ENCODE data around the gene TGOLN2. TPM values are rescaled to one million over a fixed set of nuclear protein-coding genes. Genes with fewer than 3 reads are reported as not detected.

Gene TGOLN2
- total and polyA plus RNA-seq, 10 of the 15 experiments (the other 5 are each of a cell fraction or from before 2014, with no cell fraction given): 13.8 to 92.3 (median 49.4) TPM

- TF ChIP-seq RELA (IDR thresholded peaks at IDR 0.05; ENCODE audit: borderline replicate concordance, partially characterized antibody): no peak
- TF ChIP-seq HDGF (IDR thresholded peaks at IDR 0.05): no peak
- TF ChIP-seq, protein P1, sequence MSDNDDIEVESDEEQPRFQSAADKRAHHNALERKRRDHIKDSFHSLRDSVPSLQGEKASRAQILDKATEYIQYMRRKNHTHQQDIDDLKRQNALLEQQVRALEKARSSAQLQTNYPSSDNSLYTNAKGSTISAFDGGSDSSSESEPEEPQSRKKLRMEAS (IDR thresholded peaks at IDR 0.05; ENCODE audit: low read depth, low read length): no peak
- TF ChIP-seq MTA3 (IDR thresholded peaks at IDR 0.05; ENCODE audit: borderline replicate concordance, low read length): no peak
- no peak for TF ChIP-seq CREM (IDR thresholded peaks at IDR 0.05; ENCODE audit: low read depth)
- TF ChIP-seq GABPA (IDR thresholded peaks at IDR 0.05; ENCODE audit: low read depth): no peak
- TF ChIP-seq WRNIP1 (IDR thresholded peaks at IDR 0.05; ENCODE audit: borderline replicate concordance, low read depth, low read length): no peak
- TF ChIP-seq GATAD2B (conservative IDR thresholded peaks at IDR 0.05; ENCODE audit: low read depth): no peak
- TF ChIP-seq BCL11A (IDR thresholded peaks at IDR 0.05; ENCODE audit: low read depth, low read length): no peak
- TF ChIP-seq, protein P2, sequence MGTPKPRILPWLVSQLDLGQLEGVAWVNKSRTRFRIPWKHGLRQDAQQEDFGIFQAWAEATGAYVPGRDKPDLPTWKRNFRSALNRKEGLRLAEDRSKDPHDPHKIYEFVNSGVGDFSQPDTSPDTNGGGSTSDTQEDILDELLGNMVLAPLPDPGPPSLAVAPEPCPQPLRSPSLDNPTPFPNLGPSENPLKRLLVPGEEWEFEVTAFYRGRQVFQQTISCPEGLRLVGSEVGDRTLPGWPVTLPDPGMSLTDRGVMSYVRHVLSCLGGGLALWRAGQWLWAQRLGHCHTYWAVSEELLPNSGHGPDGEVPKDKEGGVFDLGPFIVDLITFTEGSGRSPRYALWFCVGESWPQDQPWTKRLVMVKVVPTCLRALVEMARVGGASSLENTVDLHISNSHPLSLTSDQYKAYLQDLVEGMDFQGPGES (IDR thresholded peaks at IDR 0.05): no peak
- TF ChIP-seq, protein P3, sequence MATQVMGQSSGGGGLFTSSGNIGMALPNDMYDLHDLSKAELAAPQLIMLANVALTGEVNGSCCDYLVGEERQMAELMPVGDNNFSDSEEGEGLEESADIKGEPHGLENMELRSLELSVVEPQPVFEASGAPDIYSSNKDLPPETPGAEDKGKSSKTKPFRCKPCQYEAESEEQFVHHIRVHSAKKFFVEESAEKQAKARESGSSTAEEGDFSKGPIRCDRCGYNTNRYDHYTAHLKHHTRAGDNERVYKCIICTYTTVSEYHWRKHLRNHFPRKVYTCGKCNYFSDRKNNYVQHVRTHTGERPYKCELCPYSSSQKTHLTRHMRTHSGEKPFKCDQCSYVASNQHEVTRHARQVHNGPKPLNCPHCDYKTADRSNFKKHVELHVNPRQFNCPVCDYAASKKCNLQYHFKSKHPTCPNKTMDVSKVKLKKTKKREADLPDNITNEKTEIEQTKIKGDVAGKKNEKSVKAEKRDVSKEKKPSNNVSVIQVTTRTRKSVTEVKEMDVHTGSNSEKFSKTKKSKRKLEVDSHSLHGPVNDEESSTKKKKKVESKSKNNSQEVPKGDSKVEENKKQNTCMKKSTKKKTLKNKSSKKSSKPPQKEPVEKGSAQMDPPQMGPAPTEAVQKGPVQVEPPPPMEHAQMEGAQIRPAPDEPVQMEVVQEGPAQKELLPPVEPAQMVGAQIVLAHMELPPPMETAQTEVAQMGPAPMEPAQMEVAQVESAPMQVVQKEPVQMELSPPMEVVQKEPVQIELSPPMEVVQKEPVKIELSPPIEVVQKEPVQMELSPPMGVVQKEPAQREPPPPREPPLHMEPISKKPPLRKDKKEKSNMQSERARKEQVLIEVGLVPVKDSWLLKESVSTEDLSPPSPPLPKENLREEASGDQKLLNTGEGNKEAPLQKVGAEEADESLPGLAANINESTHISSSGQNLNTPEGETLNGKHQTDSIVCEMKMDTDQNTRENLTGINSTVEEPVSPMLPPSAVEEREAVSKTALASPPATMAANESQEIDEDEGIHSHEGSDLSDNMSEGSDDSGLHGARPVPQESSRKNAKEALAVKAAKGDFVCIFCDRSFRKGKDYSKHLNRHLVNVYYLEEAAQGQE (IDR thresholded peaks at IDR 0.05; ENCODE audit: low read depth, low read length): no peak
These were observed 19.6 kb downstream of the TGOLN2 start (continued) for GRCh38 chr2:85308201-85308600.
